ENCODE data around the gene CTNS.
"Not testable (repeated sequence)": the region's sequence is repeated elsewhere in the genome, so short reads cannot be mapped to it uniquely, and the experiment has no call there.

The CTNS gene

DNA sequence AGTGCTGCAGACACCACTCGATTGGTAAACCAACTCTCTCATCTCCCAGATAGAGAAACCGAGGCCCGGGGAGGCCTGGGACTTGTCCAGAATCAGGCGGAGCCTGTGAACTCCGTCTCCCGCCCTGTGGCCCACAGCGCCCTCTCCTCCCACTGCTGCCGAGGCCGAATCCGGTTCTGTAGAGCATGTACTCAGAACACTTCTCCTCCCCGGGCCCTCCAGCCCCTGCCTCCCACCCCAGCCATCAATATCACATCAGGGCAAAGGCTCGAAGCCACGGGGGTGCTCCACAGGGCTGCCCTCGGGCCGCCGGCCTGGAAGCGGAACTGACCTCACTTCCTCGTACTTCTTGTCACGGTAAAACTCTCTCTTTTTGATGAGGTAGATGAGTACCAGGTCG lies 45.0 kb downstream of the CTNS start:
- H3K4me3 ChIP-seq (ENCODE audit: low read depth, low read length) = no peak overlapping the region

DNA sequence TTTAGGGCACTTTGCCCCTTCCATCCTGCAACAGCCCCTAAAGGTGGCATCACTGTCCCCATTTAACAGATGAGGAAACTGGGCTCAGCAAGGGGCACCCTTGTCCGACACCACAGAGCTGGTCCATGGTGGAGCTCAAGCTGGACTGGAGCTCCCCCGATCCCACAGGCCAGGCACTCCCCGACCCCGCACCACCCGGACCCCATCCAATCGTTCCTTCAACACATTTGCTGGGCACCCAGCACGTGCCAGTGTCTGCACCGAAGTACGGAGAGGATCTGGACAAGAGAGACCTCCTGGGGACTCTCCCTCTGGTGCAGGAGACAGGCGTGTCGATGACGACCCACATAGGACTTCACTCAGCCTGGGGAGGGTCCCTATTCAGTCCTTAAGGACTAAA lies 45.5 kb downstream of the CTNS start:
- H3K4me3 ChIP-seq (ENCODE audit: low read depth, low read length) = no peak overlapping the region

DNA sequence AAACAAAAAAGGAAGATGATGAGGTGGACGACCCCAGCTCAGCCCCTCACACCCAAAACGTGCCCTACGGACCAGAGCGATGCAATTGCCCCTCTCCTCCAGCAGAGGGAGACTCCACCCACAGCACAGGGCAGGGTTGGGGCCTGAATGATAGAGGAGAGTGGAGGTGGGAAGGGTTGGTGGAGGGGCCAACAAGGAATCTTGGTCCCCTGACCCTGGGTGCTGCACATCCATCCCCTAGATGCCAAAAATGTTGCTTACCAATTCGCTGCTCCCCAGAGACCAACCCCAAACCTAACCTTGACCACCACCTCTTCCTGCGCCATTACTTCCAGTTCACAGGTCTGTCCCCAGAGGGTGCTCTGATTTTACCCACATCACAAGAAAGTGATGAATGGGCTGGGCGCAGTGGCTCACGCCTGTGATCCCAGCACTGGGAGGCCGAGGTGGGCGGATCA lies 46.5 kb downstream of the CTNS start:
- no peak overlapping the region for H3K4me3 ChIP-seq (ENCODE audit: low read depth, low read length)

DNA sequence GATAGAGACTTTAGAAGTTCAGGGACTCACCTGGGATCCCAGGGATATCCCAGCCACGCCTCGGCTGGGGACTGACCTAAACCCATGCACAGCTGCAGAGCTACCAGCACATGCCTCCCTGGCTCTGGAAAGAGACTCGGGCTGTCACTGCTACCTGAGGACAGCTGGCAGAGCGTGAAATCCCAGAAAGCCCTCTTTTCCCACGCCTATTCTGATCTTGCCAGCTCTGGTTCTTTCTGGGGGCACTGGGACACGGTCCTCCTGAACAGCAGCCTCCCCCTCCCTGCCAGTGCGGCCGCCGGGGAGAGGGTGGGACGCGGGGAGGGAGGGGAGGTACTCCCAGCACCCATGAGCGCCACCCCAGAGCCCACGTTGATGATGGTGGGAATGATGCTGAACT lies 48.6 kb downstream of the CTNS start:
- no peak overlapping the region for H3K4me3 ChIP-seq (ENCODE audit: low read depth, low read length)

DNA sequence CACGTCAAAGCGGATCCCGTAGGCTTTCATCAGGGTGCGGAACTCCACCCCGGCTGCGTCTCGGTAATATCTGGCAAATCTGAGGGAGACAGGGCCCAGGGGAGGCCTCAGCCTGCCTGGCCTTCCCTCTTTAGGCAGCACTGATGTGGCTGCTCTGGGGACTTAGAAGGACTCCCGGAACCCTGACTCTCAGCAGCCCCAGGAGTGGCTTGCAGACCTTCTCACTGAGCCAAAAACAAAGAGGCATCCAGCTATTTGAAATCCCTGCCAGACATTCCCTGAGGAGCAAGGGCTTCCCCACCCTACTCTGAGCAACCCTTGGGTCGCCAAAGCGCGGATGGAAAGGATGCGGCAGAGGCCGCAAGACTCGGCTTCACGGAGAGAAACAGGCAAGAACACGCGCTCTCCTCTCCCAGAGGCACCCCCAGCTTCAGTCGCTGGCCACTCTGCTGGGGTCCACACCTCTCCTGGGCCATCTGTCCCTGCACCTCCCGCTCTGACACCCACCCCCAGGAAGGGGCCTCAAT lies 51.5 kb downstream of the CTNS start:
- H3K4me3 ChIP-seq (ENCODE audit: low read depth, low read length) = no peak overlapping the region

DNA sequence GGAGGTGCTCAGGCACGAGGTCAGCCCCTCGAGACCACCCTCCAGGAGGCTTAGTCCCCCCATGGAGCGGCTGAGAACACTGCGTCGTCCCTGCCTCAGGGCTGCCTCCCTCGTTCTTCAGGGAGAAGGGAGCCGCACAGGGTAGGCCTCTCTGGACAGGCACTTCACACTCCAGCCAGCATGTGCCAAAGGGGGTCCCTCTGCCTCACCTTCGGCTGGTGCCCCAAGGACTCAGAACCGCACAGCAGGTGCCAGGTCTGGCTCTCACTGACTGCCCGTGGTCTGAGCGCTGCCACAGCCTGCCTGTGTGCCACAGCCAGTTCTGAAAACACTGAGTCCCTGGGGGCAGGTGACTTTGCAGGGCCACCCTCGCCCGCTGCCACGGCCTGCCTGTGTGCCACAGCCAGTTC lies 52.3 kb downstream of the CTNS start:
- no peak overlapping the region for H3K4me3 ChIP-seq (ENCODE audit: low read depth, low read length)

DNA sequence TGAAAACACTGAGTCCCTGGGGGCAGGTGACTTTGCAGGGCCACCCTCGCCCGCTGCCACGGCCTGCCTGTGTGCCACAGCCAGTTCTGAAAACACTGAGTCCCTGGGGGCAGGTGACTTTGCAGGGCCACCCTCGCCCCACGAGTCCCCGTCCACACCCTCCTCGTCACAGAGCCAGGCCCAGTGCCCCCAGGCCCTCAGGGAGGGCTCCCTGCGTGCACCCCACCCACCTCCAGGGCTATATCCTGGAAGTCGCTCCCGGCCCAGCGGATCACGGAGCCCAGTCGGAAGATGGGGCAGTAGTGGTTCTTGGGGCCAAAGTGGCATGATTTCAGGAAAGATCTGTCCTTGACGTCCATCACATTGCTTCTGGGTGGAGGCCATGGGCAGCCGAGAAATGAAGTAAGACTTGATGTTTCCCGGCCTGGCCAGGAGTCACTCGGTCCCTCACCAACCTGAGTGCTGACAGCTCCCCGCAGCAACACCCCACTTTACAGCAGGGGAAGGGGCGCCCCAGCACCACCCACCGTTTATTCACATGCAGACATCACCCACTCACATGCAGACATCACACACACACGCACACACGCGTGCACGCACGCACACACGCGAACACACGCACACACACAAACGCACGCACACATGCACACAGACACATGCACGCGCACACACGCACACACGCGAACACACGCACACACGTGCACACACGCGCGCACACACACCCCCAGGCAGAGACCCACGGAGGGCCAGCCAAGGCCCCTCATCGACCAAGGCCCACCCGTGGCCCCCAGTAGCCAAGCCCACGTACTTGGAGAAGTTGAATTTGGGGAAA lies 52.9 kb downstream of the CTNS start:
- no peak overlapping the region for H3K4me3 ChIP-seq (ENCODE audit: low read depth, low read length)

DNA sequence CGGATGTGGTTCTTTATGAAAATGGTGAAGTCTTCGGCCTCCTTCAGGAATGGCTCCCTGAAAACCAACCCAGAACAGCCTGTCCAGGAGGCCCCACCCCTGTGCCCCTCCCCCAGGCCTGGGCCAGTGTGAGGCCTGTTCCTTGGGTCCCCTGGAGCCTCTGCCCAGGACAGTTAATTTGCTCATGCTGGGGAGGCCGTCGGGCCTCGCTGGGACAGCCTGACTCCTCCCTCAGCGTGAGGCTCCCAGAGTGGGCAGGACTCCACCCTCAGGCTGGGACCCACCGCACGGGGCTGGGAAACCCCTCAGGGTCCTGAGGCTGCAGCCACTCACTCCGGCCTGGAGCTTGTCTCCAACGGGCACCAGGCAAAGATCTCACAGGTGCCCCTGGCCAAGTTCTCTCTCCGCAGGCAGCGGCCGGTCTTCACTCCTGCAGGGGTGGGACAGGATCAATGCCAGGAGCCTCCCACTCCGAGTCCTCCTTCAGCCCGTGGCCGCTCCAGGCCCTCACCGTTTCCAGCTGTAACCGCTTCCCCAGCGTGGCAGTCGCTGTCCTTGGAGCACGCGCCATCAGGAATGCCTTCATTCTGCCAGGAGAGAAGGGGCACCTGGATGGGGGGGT lies 53.6 kb downstream of the CTNS start:
- no peak overlapping the region for H3K4me3 ChIP-seq (ENCODE audit: low read depth, low read length)

DNA sequence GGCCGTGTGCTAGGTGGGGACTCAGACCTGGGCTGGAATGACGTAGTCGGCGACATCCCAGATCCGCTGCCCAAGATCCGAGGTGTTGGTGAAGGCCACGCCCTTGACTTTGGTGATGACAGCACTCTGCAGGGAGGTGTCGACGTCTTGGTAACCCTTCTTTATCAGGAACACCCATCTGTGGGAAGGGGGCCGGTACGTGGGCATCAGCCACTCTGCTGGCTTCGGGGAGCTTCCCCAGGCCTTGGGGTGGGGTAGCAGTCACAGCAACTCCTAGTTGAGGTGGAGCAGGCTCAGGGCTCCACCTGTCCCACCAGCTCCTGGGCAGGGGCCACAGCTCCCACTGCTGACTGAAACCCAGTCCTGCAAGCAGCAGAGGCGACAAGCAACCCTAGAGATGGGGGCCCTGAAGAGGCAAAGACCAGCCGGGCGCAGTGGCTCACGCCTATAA lies 55.1 kb downstream of the CTNS start:
- no peak overlapping the region for H3K4me3 ChIP-seq (ENCODE audit: low read depth, low read length)

DNA sequence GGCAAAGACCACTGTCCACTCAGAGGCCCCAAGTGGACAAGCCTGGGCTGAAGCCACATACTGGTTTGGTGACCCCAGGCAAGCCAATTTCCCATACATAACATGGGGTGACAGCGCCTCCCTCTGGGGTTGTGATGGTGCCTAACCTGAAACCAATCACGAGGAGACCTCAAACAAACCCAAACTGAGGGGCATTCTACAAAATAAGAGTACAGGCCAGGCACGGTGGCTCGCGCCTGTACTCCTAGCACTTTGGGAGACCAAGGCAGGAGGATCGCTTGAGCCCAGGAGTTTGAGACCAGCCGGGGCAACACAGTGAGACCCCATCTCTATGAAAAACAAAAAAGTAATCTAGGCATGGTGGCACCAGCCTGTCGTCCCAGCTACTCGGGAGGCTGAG lies 55.8 kb downstream of the CTNS start:
- no peak overlapping the region for H3K4me3 ChIP-seq (ENCODE audit: low read depth, low read length)

DNA sequence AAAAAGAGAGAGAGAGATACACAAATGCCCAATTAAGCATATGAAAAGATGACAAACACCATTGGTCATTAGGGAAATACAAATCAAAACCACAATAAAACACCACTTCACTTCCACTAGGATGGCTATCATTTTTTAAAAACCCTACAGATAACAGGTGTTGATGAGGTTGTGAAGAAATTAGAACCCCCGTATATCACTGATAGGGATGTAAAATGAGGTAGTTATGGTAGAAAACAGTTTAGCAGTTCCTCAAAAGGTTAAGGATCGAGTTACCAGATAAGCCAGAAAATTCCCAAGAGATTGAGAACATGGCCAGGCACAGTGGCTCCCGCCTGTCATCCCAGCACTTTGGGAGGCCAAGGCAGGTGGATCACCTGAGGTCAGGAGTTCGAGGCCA lies 56.6 kb downstream of the CTNS start:
- H3K4me3 ChIP-seq (ENCODE audit: low read depth, low read length) = no peak overlapping the region

DNA sequence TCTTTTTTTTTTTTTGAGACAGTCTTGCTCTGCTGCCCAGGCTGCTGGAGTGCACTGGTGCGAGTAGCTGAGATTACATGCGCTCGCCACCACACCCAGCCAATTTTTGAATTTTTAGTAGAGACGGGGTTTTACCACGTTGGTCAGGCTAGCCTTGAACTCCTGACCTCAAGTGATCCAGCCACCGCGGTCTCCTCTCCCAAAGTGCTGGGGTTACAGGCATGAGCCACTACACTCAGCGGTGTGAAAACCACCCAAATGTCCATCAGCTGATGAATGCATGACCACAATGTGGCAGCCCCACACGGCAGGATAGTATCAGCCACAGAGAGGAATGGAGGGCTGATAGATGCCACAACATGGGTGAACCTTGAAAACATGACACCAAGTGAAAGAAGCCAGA lies 57.3 kb downstream of the CTNS start:
- no peak overlapping the region for H3K4me3 ChIP-seq (ENCODE audit: low read depth, low read length)

DNA sequence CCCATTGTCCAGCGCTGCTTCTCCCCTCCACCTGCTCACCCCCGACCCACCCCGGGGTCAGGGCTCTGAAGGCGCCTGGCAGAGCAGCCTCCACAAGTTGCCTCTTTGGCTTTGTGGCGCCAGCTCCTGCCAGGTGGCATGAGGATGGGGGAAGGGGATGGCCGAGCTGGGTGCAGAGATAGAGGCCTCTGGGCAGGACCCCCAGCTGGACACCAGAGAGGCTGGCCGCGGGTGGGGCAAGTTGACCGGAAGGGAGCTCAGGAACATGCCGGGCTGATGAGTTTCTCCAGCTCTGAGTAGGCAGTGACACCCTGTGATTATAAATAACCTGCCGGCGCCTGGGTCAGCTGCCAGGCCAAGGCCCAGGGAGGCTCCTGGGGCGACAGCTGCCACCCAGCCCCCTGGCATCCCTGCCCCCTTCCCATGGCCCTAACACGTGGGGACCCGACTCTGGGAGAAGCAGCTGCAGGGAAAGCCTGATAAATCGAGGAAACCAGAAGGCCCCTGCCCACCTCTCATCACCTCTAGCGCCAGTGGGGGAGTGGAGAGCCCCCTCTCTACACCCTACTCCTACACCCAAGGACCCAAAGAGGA lies 58.7 kb downstream of the CTNS start:
- peak overlapping the region; percentile 61 for H3K4me3 ChIP-seq (ENCODE audit: low read depth, low read length)

DNA sequence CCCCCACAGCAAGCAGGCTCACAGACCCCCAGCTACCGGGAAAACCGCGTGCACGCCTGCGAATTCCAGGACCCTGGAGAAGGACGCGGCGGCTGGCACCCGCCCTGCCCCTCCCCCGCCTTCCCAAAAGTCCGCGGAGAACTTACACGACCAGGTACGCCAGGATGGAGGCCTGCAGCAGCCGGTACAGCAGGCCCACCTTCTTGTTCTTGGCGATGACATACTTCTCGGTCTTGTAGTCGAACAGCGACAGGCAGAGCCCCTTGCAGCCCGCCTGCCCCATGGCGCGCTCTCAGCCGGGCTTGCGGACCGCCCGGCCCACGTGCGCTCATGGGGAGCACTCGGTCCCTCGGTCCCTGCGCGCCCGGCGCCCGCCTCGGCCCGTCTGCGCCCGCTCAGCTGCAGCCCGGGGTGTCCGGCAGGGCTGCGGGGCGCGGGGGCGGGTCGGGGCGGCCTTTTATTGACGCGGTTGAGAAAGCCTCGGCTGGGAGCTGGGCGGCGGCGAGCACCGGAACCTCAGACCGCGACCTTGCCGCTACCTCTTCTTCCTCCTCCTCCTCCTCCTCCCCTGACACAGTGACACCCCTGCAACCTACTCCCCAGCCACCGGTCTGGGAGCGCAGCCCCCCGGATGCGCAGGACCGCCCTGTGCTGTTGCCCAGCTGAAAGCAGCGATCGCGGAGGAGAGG lies 59.3 kb downstream of the CTNS start, which contains the start of gene P2RX5:
Gene P2RX5 (minus strand): TSS at position 433 of the 689 bp plus-strand sequence. CDS start 150 bp downstream, at position 283.
- H3K4me3 ChIP-seq (ENCODE audit: low read depth, low read length) = peak within 1 kb of the TSS; percentile 61

DNA sequence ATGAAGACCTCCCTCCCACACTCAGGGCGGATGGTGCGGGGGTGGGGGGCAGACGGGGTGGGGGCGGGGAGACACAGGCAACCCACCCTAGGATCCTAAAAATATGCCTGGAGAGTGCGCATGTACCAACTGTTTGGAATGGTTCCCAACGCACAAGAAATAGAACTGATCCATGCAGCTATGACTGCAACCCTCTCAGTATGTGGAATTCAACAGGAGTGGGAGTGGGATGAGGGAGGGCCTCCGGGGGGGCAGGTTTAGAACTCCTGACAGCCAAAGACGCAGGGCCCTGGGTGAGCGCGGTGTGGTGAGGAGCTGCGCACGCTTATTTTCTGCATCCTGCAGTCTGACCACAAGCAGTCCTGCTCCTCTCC lies 60.5 kb downstream of the CTNS start:
- H3K4me3 ChIP-seq (ENCODE audit: low read depth, low read length) = no peak overlapping the region

DNA sequence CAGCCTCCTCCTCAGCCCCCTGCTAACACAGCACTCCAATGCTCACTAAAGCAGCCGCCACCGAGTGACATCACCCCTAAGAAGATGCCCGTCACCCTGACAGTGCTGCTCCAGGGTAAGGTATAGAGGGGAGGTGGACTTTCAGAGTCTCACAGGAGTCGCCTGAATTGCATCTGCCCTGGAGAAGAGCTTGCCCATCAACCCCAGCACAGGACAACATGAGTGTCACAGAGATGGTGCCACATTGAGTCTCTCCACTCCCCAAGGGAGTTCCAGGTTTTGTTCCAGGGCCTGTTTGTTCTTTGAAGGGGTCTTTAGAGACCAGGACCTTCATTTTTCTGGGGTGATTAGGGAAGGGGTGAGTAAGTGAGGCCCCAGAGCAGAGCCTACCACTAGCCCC lies 61.6 kb downstream of the CTNS start:
- H3K4me3 ChIP-seq (ENCODE audit: low read depth, low read length) = no peak overlapping the region

DNA sequence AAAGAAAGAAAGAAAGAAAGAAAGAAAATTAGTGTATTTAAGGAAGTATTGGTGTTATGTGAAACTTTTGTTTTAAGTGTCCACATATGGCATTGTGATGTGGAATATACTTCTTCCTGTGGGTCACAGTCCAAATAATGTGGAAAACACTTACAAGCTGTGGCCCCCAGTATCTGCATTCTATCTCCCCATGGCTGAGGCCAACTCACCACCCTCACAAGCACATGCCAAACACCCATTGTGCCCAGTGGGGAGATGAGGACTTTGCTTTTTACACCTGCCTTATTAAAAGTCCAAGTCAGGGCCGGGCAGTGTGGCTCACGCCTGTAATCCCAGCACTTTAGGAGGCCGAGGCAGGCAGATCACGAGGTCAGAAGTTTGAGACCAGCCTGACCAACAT lies 63.4 kb downstream of the CTNS start:
- no peak overlapping the region for H3K4me3 ChIP-seq (ENCODE audit: low read depth, low read length)

DNA sequence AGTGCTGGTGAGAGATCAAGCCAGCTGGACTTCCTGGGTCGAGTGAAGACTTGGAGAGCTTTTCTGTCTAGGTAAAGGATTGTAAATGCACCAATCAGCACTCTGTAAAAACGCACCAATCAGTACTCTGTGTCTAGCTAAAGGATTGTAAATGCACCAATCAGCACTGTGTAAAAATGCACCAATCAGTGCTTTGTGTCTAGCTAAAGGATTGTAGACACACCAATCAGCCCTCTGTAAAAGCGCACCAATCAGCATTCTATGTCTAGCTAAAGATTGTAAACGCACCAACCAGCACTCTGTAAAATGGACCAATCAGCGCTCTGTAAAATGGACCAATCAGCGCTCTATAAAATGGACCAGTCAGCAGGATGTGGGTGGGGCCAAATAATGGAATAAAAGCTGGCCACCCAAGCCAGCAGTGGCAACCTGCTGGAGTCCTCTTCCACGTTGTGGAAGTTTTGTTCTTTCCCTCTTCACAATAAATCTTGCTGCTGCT lies 65.5 kb downstream of the CTNS start:
- H3K4me3 ChIP-seq (ENCODE audit: low read depth, low read length) = not testable (repeated sequence)

DNA sequence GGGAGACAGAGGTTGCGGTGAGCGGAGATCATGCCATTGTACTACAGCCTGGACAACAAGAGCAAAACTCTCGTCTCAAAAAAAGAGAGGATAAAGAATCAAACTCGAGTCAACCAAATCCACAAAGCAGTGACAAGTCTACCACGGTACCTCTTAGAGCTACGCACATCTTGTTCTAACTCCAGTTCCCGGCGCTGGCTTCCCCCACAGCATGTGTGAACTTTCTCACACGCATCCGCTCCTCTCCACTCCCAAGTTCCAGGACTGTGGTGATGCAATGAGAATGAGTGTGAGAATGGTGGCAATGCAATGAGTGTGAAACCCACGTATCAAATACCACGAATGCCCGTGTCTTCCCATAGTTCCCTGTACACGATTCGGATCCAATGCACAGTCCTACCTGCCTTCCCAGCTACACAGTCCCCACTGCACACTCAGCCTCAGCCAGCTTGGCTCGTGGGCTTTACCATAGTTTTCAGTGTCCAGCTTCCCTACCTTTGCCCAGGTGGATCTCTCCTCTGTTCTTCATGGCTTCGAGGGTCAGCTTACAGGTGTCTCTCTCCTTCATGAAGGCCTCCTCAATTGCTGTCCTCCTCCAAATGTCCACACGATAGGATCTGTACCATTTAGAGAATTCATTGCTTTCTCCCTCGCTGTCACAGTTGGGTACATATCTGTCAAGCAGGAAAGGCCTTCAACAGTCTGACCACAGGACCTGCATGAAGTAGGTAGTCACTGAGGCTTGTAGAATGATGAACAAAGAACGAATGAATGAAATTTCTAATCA lies 68.6 kb downstream of the CTNS start:
- H3K4me3 ChIP-seq (ENCODE audit: low read depth, low read length) = no peak overlapping the region

DNA sequence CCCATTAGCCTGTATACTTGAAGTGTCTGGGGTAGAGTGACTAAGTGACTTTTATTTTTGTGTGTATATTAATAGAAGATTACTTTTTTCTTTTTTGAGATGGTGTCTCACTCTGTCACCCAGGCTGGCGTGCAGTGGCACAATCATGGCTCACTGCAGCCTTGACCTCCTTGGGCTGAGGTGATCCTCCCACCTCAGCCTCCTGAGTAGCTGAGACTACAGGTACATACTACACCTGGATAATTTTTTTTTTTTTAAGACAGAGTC lies 69.1 kb downstream of the CTNS start:
- not testable (repeated sequence) for H3K4me3 ChIP-seq (ENCODE audit: low read depth, low read length)

All from iPS-11a (cell line).